HG02981 (cell line): ENCODE results near the gene ZBED6.
"Not testable (repeated sequence)": the region's sequence is repeated elsewhere in the genome, so short reads cannot be mapped to it uniquely, and the experiment has no call there.

Source experiments
- ATAC-seq: cut with Tn5 transposase; IDR thresholded peaks from one replicate; pipeline ENCODE4 v1.9.1; 2021; ENCODE audit warnings: mild to moderate bottlenecking, moderate library complexity; ENCODE audit not compliant: unreplicated experiment

ZBED6 gene

DNA sequence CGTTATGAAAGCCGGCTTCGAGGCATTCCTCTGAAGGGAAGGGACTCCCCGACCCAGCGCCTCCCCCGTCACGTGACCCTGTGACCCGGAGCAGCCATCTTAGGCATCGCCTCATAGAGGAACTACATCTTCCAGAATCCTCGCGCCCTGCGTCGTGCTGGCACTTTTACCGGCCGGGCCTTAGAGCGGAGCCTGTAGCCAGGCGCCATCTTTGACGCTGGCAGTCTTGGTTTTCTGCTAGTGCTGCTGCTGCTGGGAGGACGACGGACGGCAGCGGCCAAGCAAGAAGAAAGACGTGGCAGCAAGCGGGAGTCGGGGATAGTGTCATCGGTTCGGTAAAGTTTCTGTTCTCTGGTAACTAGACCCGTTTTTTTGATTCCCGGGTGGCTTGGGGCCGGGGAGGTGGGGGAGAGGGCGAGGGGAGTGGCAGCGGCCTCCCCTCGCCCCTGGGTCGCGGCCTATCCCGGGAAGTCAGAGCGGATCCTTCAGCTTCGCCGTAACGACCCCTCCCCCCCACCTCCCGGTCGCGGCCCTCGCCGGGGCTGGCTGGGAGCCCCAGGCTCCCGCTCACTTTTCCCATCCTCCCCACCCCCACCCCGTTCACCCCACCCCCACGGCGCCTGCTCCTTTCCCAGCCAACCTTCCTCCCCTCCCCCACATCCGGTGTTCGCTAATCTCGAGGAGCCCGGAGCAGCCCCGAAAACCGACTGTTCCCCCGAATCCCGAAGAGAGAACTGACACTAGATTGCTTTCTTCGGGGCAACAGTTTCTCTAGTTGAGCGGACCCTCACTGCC lies at the start of gene ZBED6, which contains the start of gene ZC3H11A:
TSS of gene ZBED6 (plus strand) at position 183 of the 795 bp plus-strand sequence. CDS start 1,900 bp downstream, outside the sequence.
TSS of gene ZC3H11A (plus strand) at position 183 of the 795 bp plus-strand sequence. CDS start 21,448 bp downstream, outside the sequence.
- peak; percentile 97 for ATAC-seq

GRCh38 chr1:203746281-203746680 lies 49.1 kb upstream of the ZBED6 start:
- ATAC-seq: no peak

- ATAC-seq: no peak
These were observed 44.4 kb upstream of the ZBED6 start for GRCh38 chr1:203751051-203751450.

GRCh38 chr1:203751618-203752361 lies 43.6 kb upstream of the ZBED6 start:
- not testable (repeated sequence) for ATAC-seq

DNA sequence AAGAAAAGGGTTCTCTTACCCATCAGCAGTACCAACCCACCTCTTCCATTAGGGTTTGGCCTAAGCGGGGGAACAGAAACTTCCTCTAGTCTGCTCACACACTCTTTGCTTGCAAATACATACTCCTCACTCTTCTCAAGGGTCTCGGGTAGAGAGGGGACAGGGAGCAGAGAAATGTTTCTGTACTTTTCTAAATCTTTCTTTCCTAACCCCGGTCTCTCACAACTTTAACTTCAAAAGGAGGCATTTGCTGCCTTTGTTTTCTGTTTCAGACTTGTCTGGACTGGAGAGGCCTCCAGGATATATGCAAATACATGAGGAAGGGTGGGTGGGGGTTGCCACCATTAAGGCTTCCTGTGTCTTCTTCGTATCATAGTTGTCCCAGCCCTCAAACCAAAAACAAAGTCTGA lies 41.0 kb upstream of the ZBED6 start:
- ATAC-seq: no peak

DNA sequence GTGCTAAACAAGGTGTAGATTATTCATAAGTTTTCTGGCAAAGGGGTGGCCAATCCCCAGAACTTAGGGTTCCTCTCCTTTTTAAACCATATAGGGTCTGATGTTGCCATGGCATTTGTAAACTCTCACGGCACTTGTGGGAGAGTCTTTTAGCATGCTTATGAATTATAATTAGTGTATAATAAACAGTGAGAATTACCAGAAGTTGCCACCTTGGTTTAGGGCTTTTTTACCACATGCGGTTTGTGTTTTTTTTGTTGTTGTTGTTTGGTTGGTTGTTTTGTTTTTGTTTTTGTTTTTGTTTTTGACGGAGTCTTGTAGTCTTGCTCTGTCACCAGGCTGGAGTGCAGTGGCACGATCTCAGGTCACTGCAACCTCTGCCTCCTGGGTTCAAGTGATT lies 39.4 kb upstream of the ZBED6 start:
- no peak for ATAC-seq

- ATAC-seq: not testable (repeated sequence)
These were observed 36.7 kb upstream of the ZBED6 start for GRCh38 chr1:203758749-203759148.

GRCh38 chr1:203760506-203760905 lies 34.9 kb upstream of the ZBED6 start:
- ATAC-seq: no peak

- not testable (repeated sequence) for ATAC-seq
These were observed 33.5 kb upstream of the ZBED6 start for GRCh38 chr1:203761958-203762357.

DNA sequence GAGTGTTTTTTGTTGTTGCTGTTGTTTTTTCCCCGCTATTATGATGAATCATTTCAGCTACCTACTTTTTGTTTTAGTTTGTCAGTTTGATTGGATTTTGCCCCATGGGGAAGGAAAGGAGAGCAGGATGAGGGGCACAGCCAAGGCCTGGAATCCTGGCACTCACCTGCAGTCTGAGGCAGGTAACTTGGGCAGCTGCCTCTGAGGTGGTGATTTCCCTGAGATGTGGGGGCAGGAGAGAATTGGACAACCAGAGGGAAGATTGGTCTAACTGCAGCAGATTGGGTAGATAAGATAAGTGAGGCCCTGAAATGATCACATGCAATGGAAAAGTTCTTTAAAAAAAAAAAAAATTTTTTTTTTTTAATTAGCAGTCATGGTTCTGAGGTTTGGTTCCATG lies 31.9 kb upstream of the ZBED6 start:
- no peak for ATAC-seq

DNA sequence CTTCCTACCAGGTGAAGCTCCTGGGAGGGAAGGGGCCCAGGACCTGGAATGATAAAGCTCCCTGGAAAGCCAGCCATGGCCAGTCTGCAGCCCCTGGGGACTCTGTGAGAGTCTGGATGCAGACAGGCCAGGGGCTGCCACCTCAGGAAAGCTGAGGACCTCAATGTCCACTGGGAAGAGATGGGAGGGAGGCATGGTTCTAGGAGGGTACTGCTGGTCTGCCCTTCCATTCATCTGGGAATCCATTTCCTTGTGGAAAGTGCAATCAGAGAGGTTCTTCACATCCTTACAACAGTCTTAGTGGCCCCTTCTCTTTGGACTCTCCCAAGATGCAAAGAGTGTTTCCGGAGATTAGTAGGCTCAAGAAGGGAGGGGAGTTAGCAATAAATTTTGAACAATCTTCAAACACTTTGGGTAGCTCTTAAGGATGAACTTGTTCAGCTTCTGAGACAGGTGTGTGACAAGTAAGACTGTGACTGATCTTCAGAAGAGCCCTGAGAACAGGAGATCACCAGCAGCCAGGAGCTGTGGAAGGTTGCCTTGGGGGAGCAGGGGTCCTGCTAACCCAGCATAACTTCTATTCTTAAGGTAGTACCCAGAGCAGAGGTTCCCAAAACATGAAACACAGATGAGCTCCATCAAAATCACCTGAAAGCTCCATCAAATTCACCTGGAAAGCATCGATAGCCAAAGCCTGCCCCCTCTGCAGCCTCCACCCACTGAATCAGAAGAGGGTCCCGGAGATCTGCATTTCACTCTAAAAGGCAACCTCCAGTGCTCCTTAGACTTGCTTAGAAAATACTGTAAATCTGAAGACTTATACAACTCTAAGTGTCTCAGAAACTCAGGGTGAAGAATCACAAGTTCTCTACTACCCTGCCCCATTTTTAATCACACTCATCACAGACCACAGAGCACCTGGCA lies 31.1 kb upstream of the ZBED6 start:
- ATAC-seq: peak; percentile 20

DNA sequence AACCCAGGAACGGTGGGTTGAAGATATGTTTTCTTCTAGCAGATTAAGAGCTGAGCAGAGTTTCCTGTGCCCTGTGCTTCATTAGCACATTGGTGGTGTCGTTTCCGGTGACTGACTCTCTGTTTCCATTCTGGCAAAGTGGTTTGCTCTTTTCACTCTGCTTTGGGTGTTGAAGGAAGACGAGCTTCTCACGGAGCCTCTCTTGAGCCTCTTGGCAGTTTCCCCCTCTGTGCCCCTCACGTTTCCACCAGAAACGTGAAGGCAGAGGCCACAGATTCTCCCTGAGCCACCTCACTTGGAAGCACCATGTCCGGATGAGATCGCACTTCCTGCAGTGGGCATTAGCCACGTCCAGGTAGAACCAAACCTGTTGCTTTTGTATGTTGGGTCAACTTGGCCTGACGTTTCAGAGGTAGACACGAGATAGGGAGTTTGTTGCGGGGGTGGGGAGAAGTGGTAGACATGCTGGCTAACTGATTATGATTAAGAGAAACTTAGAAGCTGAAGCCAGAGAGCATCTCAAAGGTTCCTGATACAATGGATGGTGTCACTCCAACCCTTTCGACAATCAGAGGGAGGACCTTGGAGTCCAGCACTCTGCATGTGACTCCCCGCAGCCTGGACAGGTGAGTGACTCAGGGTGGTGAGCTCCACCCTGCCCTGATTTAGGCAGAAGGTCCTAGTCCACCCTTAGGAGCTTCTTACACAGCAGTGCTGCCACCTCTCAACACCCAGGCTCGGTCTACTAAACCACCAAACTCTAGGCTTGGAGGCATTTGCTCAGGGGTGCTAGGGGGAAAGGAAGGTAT lies 30.2 kb upstream of the ZBED6 start, which contains the start of gene LAX1:
TSS of gene LAX1 (plus strand) at position 155 of the 809 bp plus-strand sequence. CDS start at position 538, 383 bp downstream.
- peak; percentile 67 for ATAC-seq

GRCh38 chr1:203768256-203768655 lies 27.2 kb upstream of the ZBED6 start:
- ATAC-seq: no peak

DNA sequence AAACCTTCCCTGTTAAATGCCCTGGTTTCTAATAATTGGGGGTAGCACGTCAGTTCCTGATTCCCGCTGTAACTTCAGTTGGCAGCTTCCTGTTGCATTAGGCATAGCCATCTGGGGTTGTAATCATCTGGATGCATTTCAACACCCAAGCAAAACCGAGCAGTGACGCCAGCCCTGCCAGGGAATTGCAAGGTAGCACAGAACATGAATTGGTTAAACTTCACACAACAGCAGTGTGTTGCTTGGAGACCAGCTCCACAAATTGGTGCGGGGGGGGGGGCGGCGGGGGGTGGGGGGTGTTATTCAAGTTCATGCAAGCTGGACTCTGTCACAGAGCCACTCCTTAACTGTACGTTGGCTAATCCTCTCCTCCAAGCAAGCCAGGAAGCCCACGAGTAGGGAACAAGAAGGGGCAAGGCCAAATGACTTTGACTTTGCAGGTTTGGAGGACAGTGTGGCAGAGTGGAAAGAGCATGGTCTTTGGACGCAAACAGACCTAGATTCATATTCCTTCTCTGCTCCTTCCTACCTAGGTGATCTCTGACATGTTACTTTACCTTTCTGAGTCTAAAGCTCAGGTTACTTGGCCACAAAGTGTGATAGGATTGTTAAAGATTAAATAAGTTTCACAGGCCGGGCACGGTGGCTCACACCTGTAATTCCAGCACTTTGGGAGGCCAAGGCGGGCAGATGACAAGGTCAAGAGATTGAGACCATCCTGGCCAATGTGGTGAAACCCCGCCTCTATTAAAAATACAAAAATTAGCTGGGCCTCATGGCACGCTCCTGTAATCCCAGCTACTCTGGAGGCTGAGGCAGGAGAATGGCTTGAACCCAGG lies 25.7 kb upstream of the ZBED6 start:
- no peak for ATAC-seq

GRCh38 chr1:203771901-203772301 lies 23.5 kb upstream of the ZBED6 start:
- ATAC-seq: no peak

- no peak for ATAC-seq
These were observed 22.6 kb upstream of the ZBED6 start for GRCh38 chr1:203772836-203773235.

DNA sequence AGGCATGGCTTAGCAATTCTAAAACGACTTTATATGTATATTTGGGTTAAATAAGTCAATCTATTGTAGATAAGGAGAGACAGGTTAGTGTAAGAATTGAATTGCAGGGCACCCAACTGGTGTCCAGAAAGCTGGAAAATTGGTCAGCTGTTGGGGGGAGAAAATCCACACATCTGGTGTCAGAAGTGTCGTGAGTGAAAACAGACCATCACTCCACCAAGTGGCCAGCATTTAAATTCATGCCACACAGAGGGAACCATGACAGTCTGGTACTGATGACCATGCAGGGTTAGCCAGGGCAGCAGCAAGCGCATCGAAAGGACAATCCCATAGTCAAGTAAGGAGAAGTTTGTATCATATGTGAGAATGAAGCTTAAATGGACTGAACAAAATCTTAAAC lies 18.8 kb upstream of the ZBED6 start:
- no peak for ATAC-seq

GRCh38 chr1:203777596-203777995 lies 17.8 kb upstream of the ZBED6 start:
- no peak for ATAC-seq

GRCh38 chr1:203778146-203778545 lies 17.3 kb upstream of the ZBED6 start:
- ATAC-seq: no peak
